GM08714 (cell line): ENCODE measurements around the gene ARID4A.
"Not testable (repeated sequence)": the region's sequence is repeated elsewhere in the genome, so short reads cannot be mapped to it uniquely, and the experiment has no call there.

Experiments used
- H3K4me3 ChIP-seq: fragments of 200-500 bp; sonication (Bioruptor generic); 2 replicates; pipeline ENCODE4 v1.5.1; 2014; ENCODE audit warnings: mild to moderate bottlenecking, low read length, inconsistent platforms
- ZNF274 ChIP-seq: IDR thresholded peaks from 2 replicates; pipeline ENCODE4 v1.6.1; 2012; ENCODE audit warnings: mild to moderate bottlenecking, low read depth, low read length

The ARID4A gene

GRCh38 chr14:58299401-58300330, 1.3 kb downstream of the ARID4A start:
- TF ChIP-seq ZNF274: no peak

GRCh38 chr14:58301416-58301815, 3.1 kb downstream of the ARID4A start:
- TF ChIP-seq ZNF274: no peak
- H3K4me3 ChIP-seq: no peak overlapping the region

More at GRCh38 chr14:58299401-58300330, 1.3 kb downstream of the ARID4A start:
- H3K4me3 ChIP-seq: peak overlapping the region; percentile 73

GRCh38 chr14:58305730-58306129, 7.4 kb downstream of the ARID4A start:
- H3K4me3 ChIP-seq: no peak overlapping the region
- no peak for TF ChIP-seq ZNF274

- TF ChIP-seq ZNF274: no peak
Observed at GRCh38 chr14:58307597-58308316, 9.4 kb downstream of the ARID4A start.

GRCh38 chr14:58309086-58309485, 10.7 kb downstream of the ARID4A start:
- TF ChIP-seq ZNF274: no peak

More at GRCh38 chr14:58307597-58308316, 9.4 kb downstream of the ARID4A start:
- H3K4me3 ChIP-seq: no peak overlapping the region

GRCh38 chr14:58313699-58314098, 15.3 kb downstream of the ARID4A start:
- no peak for TF ChIP-seq ZNF274

More at GRCh38 chr14:58309086-58309485, 10.7 kb downstream of the ARID4A start:
- H3K4me3 ChIP-seq: no peak overlapping the region

GRCh38 chr14:58315606-58316005, 17.3 kb downstream of the ARID4A start:
- no peak for TF ChIP-seq ZNF274
- H3K4me3 ChIP-seq: no peak overlapping the region

More at GRCh38 chr14:58313699-58314098, 15.3 kb downstream of the ARID4A start:
- no peak overlapping the region for H3K4me3 ChIP-seq

- no peak overlapping the region for H3K4me3 ChIP-seq
- no peak for TF ChIP-seq ZNF274
Observed at GRCh38 chr14:58327019-58327418, 28.7 kb downstream of the ARID4A start.

GRCh38 chr14:58331111-58331510, 32.8 kb downstream of the ARID4A start:
- no peak overlapping the region for H3K4me3 ChIP-seq
- no peak for TF ChIP-seq ZNF274

- no peak for TF ChIP-seq ZNF274
- no peak overlapping the region for H3K4me3 ChIP-seq
Observed at GRCh38 chr14:58332561-58332960, 34.2 kb downstream of the ARID4A start.

- not testable (repeated sequence) for H3K4me3 ChIP-seq
Observed at GRCh38 chr14:58339666-58340065, 41.3 kb downstream of the ARID4A start.

GRCh38 chr14:58341152-58341748, 42.9 kb downstream of the ARID4A start:
- TF ChIP-seq ZNF274: no peak
- H3K4me3 ChIP-seq: no peak overlapping the region

GRCh38 chr14:58343535-58343934, 45.2 kb downstream of the ARID4A start:
- not testable (repeated sequence) for H3K4me3 ChIP-seq

- no peak overlapping the region; the same call in 1 of the 2 replicates for H3K4me3 ChIP-seq
- no peak for TF ChIP-seq ZNF274
Observed at GRCh38 chr14:58353516-58354299, 55.4 kb downstream of the ARID4A start.
